Uterus (tissue), 4 donors: Measurements from ENCODE around the gene RPLP2. TPM values are rescaled to one million over a fixed set of nuclear protein-coding genes. Genes with fewer than 3 reads are reported as not detected.

Experiments
- DNase-seq, 2 donors: peaks; one replicate each; pipeline ENCODE4 v3.0.0-alpha.2; 2019 to 2020
- H3K27ac ChIP-seq, 2 donors: fragments of 200-600 bp; sonication (generic); 1 replicate in 1 of 2; 2 replicates in 1 of 2; pipeline ENCODE4 v1.5.1; 2016 to 2018
- H3K27me3 ChIP-seq, 2 donors: fragments of 200-600 bp; sonication (generic); one replicate each; pipeline ENCODE4 v1.5.1; 2018 to 2019; ENCODE audit warnings: control low read depth in 1 of 2
- H3K36me3 ChIP-seq, 2 donors: fragments of 200-600 bp; sonication (generic); one replicate each; pipeline ENCODE4 v1.5.1; 2019; ENCODE audit warnings: control low read depth in 1 of 2
- H3K4me1 ChIP-seq, 2 donors: fragments of 200-600 bp; sonication (generic); one replicate each; pipeline ENCODE4 v1.5.1; 2018 to 2019; ENCODE audit warnings: control low read depth in 1 of 2
- H3K4me3 ChIP-seq, 2 donors: fragments of 200-600 bp; sonication (generic); 1 replicate in 1 of 2; 2 replicates in 1 of 2; pipeline ENCODE4 v1.5.1; 2018 to 2019; ENCODE audit warnings: mild to moderate bottlenecking in 1 of 2
- H3K9me3 ChIP-seq, 2 donors: fragments of 200-600 bp; sonication (generic); one replicate each; pipeline ENCODE4 v1.5.1; 2019; ENCODE audit warnings: control low read depth in 1 of 2
- CTCF ChIP-seq, 4 experiments: fragments of 200-600 bp in 2 of 4; fragments of 450-650 bp in 2 of 4; sonication (generic) in 2 of 4; IDR thresholded peaks; one replicate each; pipeline ENCODE4 v1.5.1; 2016 to 2019; ENCODE audit warnings: antibody characterized with exemption in 4 of 4, mild to moderate bottlenecking in 2 of 4, moderate library complexity in 1 of 4
- POLR2A ChIP-seq, 2 donors: fragments of 450-650 bp; IDR thresholded peaks; one replicate each; pipeline ENCODE4 v1.6.1; 2016; ENCODE audit warnings: antibody characterized with exemption in 2 of 2, mild to moderate bottlenecking in 1 of 2, moderate library complexity in 1 of 2
- intact Hi-C: fragments of 100-400 bp; cut with DNase I; formaldehyde crosslinking; loops from one replicate; pipeline ENCODE4 v1.15.1; 2023; ENCODE audit warnings: low total_unique reads
- total RNA-seq, 4 donors: library from RNA; depleted of rRNA in 3 of 4; stranded (reverse); fragments of >200 nt in 3 of 4; gene quantifications; one replicate each; pipeline versions ENCODE4 v1.1.0 to v1.2.4, GENCODE V29; 2014 to 2023
- donor health status: DM: yes; HTN: yes; CAD: no.

The RPLP2 gene
- total RNA-seq, 4 donors from 2014 or later: 100 to 1,968 (median 496) TPM

DNA sequence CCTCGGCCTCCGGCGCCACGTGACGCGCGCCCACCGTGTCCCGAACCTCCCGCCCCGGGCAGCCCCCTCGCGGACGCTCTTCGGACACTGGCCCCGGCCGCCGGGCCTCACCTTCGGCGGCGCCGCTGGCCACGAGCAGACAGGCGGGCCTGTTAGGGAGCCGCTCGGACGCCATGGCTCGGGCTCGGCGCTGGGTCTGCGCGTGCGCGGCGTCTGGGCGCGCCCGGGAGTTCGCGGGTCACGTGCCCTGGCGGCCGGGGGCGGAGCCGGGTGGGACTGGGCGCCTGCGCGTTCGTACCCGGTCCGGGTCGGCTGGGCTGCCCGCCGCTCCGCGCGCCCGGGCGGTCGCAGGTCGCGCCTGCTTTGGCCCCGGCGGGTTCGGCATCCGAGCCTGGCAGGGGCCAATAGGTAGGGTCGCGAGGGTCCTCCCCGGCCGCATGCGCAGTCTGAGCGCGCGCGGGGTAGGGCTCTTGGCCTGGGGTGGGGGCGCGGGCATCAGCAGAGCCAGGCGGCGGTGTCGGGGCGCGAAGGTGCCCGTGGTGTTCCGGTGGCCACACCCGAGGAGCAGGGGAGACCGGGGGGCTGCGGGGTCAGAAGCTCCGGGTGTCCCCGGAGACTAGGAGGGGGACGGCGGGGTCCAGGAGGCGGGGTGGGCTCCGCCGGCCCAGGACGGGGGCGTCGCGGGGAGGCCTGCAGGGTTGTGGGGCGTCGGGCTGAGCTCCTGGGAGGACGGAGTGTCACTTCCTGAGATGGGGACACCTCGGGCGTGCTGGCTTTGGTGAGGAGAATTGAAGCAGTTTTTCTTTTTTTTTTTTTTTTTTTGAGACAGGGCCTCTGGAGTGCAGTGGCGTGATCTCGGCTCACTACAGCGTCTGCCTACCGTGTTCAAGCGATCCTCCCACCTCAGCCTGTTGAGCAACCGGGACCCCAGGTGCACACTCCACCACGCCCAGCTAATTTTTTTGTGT, 32.2 kb upstream of the RPLP2 start, which contains the start of gene GATD1:
TSS of gene GATD1 (minus strand) at position 200 of the 968 bp plus-strand sequence. CDS start at position 175, 25 bp downstream.
- Histone ChIP-seq H3K27me3 (no peaks in the 10 kb centered on the region), H3K9me3 (no peaks in the 10 kb centered on the region), H3K27ac (peak within 1 kb of the TSS; percentile 79 to 83), H3K4me3 (peak within 1 kb of the TSS; percentile 75 to 91), H3K36me3 (no peaks in the 10 kb centered on the region), H3K4me1 (peaks cover 0 to 20% of the 10 kb centered on the region in 2 donors)
- peak in 2 of 4 experiments; percentile 13 to 24 for TF ChIP-seq CTCF (IDR thresholded peaks at IDR 0.05)
- TF ChIP-seq POLR2A (IDR thresholded peaks at IDR 0.05): peak; percentile 48 to 88
- DNase-seq: peak; percentile 87 to 94
- intact Hi-C loops: no loop called here

DNA sequence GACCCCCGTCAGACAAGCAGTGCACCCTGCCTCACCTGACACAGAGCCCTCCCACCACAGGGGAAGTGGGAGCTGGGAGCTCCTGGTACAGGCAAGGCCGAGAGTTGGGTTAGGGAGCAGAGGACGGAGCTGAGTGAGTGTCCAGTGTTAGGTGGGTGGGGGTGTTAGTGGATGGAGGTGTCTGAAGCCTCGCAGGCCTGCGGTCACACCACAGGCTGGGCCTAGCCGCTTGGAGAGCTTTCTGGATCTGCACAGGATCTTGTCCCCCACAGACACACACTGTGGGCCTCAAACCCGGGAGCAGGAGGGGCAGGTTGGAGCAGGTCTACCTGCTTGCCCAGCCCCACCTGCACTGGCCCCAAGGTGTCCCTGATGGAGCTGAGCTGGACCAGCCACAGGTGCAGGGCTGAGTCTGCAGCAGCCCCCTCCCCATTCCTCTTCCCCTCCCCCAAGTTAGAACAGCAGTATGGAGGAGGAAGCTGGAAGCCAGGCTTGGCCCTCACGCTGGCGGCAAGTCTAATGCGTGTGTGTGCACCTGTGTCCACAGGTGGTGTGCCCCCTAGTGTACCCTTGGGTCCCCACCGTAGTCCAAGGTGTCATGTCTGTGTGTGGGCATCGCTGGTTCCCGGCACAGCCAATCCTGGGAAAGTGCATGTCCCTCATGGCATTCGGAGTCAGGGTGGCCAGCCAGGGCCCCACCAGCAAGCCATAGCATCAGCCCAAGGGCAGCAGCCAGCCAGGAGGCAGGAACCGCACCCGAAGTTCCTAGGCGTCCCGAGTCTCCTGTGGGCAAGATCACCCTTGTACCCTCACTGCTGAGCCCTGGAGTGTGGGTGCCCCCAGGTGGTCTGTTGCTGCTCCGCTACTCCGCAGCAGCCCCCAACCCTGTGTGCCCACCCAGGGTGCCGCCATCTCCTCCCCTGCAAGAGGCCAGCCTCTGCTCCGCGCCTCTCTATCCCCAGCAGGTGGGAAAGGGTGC, 30.5 kb upstream of the RPLP2 start:
- no peak for DNase-seq
- Histone ChIP-seq H3K9me3 (no peaks in the 10 kb centered on the region), H3K27ac (no peak overlapping the region), H3K4me3 (no peak overlapping the region), H3K4me1 (peaks cover 0 to 26% of the 10 kb centered on the region in 2 donors), H3K27me3 (no peaks in the 10 kb centered on the region), H3K36me3 (no peaks in the 10 kb centered on the region)
- no peak for TF ChIP-seq CTCF (IDR thresholded peaks at IDR 0.05)
- no peak for TF ChIP-seq POLR2A (IDR thresholded peaks at IDR 0.05)
- intact Hi-C loops: no loop called here

DNA sequence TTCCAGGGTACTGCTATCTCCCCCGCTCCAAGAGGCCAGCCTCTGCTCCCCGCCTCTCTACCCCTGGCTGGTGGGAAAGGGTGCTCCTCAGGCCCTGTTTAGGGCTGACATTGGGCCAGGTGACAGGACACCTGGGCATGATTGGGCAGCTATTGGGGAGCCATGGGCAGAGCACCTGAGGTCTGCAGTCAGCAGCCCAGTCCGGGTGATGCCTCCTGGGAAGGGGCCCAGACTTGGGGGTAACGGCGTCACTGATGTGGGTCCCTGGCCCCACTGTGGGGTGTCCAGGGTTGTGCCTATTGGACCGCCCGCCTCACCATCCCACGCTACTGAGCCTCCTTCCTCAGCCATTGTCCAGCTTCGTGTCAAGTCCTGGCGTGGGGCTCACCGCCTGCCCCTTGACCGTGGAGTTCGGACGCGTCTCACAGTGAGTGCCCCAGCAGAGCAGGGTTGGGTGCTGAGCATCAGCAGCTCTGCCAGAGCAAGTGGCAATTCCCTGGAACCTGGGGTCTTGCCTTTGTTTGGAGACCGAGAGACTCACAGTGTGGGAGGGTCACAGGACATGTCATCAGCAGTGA, 29.7 kb upstream of the RPLP2 start:
- H3K4me1 ChIP-seq: peaks cover 0 to 26% of the 10 kb centered on the region in 2 donors
- no peaks in the 10 kb centered on the region for H3K27me3 ChIP-seq
- H3K36me3 ChIP-seq: no peaks in the 10 kb centered on the region
- DNase-seq: peak in 1 of 2 donors; percentile 15
- H3K27ac ChIP-seq: no peak overlapping the region
- intact Hi-C loops: no loop called here
- no peaks in the 10 kb centered on the region for H3K9me3 ChIP-seq
- no peak for TF ChIP-seq CTCF (IDR thresholded peaks at IDR 0.05)
- no peak overlapping the region for H3K4me3 ChIP-seq

GRCh38 chr11:782264-783174, 27.2 kb upstream of the RPLP2 start:
- Histone ChIP-seq H3K27ac (peak overlapping the region in 1 of 2 donors; percentile 23), H3K4me1 (peaks cover 0 to 11% of the 10 kb centered on the region in 2 donors), H3K9me3 (no peaks in the 10 kb centered on the region), H3K27me3 (no peaks in the 10 kb centered on the region), H3K36me3 (no peaks in the 10 kb centered on the region), H3K4me3 (no peak overlapping the region)
- TF ChIP-seq POLR2A (IDR thresholded peaks at IDR 0.05): no peak
- no peak for TF ChIP-seq CTCF (IDR thresholded peaks at IDR 0.05)
- intact Hi-C loops: no loop called here
- DNase-seq: no peak
